ENCODE data around the gene CDK17. TPM values are rescaled to one million over a fixed set of nuclear protein-coding genes. Genes with fewer than 3 reads are reported as not detected.
"Not testable (repeated sequence)": the region's sequence is repeated elsewhere in the genome, so short reads cannot be mapped to it uniquely, and the experiment has no call there.

CDK17 gene
- total and polyA plus RNA-seq, 9 of the 15 experiments (the other 6 are each of a cell fraction or from before 2014, with no cell fraction given), result 4.8 to 39.3 (median 21.6) TPM

DNA sequence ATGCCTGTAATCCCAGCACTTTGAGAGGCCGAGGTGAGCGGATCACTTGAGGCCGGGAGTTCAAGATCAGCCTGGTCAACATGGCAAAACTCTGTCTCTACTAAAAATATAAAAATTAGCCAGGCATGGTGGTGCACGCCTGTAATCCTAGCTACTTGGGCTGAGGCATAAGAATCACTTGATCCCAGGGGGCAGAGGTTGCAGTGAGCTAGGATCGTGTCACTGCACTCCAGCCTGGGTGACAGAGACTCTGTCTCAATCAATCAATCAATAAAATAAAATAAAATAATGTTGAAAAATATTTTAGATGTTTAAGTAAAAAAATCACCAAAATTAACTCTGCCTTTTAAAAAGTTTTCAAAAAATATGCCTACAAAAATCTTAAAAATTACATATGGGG, 60.6 kb downstream of the CDK17 start:
- H4K20me1 ChIP-seq (replicated peaks; ENCODE audit: control insufficient read depth, insufficient read depth, low read length); H3K4me1 ChIP-seq (replicated peaks in 1 of 2; ENCODE audit: control insufficient read depth in 2 of 2, insufficient read depth in 2 of 2, low read length in 2 of 2); H3K4me2 ChIP-seq (ENCODE audit: insufficient read depth, low read length); POLR2A ChIA-PET; in situ Hi-C loops (cut with MboI); H3K27me3 ChIP-seq (ENCODE audit: control insufficient read depth in 2 of 2, insufficient read depth in 2 of 2, low read length in 2 of 2); BruUV-seq (replicated peaks); H3K36me3 ChIP-seq (ENCODE audit: control insufficient read depth, insufficient read depth, low read length); ATAC-seq; H3K4me3 ChIP-seq; DNase-seq (ENCODE audit: extremely low read depth in 1 of 4, low spot score in 3 of 4); H2AFZ ChIP-seq (ENCODE audit: low read depth, low read length); H3K9ac ChIP-seq (ENCODE audit: insufficient read depth in 1 of 2, low read depth in 2 of 2, low read length in 2 of 2); CTCF ChIA-PET (ENCODE audit: low intra/inter-chr PET ratio); FAIRE-seq; intact Hi-C loops (cut with micrococcal nuclease); H3K27ac ChIP-seq (ENCODE audit: extremely low read depth, low read depth, low read length); H3K9me1 ChIP-seq (ENCODE audit: control insufficient read depth, insufficient read depth, low read length): not testable (repeated sequence)
- peaks cover 12% of the 10 kb centered on the region for H3K9me3 ChIP-seq (replicated peaks; ENCODE audit: control insufficient read depth, insufficient read depth, low read depth, low read length)
- 88% methylated on average over 4 of the region's 5 CpGs for WGBS (ENCODE audit: insufficient coverage, low coverage, missing lambda C conversion rate)
- H3K79me2 ChIP-seq (ENCODE audit: control insufficient read depth, insufficient read depth, low read length), result peaks cover 82% of the 10 kb centered on the region

- Histone ChIP-seq H3K9me3 (replicated peaks; ENCODE audit: control insufficient read depth, insufficient read depth, low read depth, low read length) (peaks cover 12% of the 10 kb centered on the region), H3K27me3 (ENCODE audit: control insufficient read depth in 2 of 2, insufficient read depth in 2 of 2, low read length in 2 of 2) (no peaks in the 10 kb centered on the region), H3K9ac (ENCODE audit: insufficient read depth in 1 of 2, low read depth in 2 of 2, low read length in 2 of 2) (no peak overlapping the region), H3K4me1 (replicated peaks in 1 of 2; ENCODE audit: control insufficient read depth in 2 of 2, insufficient read depth in 2 of 2, low read length in 2 of 2) (peaks cover 0 to 5% of the 10 kb centered on the region in 2 experiments; a peak in 2 of 5 replicates), H3K36me3 (ENCODE audit: control insufficient read depth, insufficient read depth, low read length) (no peaks in the 10 kb centered on the region; the same call in 1 of the 3 replicates), H3K9me1 (ENCODE audit: control insufficient read depth, insufficient read depth, low read length) (no peaks in the 10 kb centered on the region), H3K79me2 (ENCODE audit: control insufficient read depth, insufficient read depth, low read length) (peaks cover 76% of the 10 kb centered on the region), H2AFZ (ENCODE audit: low read depth, low read length) (no peak overlapping the region), H3K4me2 (ENCODE audit: insufficient read depth, low read length) (no peak overlapping the region), H3K4me3 (no peak overlapping the region), H4K20me1 (replicated peaks; ENCODE audit: control insufficient read depth, insufficient read depth, low read length) (no peaks in the 10 kb centered on the region), H3K27ac (ENCODE audit: extremely low read depth, low read depth, low read length) (no peak overlapping the region)
- ChIA-PET CTCF (ENCODE audit: low intra/inter-chr PET ratio) (no interaction called here), POLR2A (no interaction called here)
- in situ Hi-C loops (cut with MboI), result no loop called here
- no peak for FAIRE-seq
- TF ChIP-seq ZNF561 (CRISPR knock-in tag; conservative IDR thresholded peaks at IDR 0.05), result no peak
- no peak for TF ChIP-seq HDAC3 (IDR thresholded peaks at IDR 0.05; ENCODE audit: borderline replicate concordance, partially characterized antibody)
- no peak for DNase-seq (ENCODE audit: extremely low read depth in 1 of 4, low spot score in 3 of 4)
- ATAC-seq, result no peak
- 91% methylated on average over 3 of the region's 3 CpGs for WGBS (ENCODE audit: insufficient coverage, low coverage, missing lambda C conversion rate)
- BruUV-seq (replicated peaks), result no TSS peak
- intact Hi-C loops (cut with micrococcal nuclease), result no loop called here
Measured at GRCh38 chr12:96338852-96339471, 61.3 kb downstream of the CDK17 start.

Measured in K562 (cell line).